Measurements from ENCODE around the gene CLCN1. TPM values are rescaled to one million over a fixed set of nuclear protein-coding genes. Genes with fewer than 3 reads are reported as not detected.

CLCN1 gene
- total RNA-seq, 2 experiments from 2014 or later: not detected

DNA sequence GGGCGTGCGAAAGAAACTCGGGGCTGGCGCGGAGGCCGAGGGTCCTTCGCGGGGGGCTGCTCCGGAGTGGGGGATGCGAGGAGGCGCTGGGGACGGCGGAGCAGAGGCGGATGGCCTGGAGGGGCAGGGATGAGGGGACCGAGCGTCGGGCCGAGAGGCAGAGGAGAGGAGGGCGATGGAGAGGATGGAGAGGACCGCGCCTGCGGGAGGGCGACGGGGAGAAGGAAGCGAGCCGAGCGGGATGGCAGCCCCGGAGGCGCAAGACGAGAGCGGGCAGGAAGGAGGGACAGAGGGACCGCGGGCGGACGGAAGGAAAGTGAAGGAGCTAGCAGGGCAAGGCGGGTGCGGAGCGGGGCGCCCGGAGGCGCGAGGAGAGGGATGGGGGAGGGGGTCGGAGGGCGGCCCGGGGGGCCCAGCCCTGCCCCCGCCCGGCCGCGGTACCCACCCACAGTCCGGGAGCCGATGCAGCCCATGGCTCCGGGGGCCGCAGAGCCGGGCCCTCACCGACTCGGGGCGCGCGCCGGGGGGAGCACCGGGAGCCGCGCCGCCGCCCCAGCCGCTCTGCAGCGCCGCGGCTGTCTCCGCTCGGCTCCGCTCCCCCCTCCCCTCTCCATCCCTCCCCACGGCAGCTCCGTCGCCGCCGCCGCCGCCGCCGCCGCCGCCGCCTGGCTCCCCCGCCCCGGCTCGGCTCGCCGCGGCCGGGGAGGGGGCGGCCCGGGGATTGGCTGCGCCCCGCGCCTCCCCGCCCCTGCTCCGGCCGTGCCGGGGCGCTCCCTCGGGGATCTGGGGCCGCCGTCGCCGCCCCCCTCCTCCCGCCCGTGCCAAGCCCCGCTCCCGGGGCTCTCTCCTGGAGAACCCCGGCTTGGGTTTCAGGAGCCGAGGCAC lies 46.5 kb downstream of the CLCN1 start, which contains the start of gene FAM131B:
TSS of gene FAM131B (minus strand) at position 583 of the 885 bp plus-strand sequence. CDS start at position 473, 110 bp downstream.
- Histone ChIP-seq H3K9me3 (ENCODE audit: low read length) (no peaks in the 10 kb centered on the region), H3K79me2 (ENCODE audit: insufficient read depth, low read depth, low read length) (no peaks in the 10 kb centered on the region), H3K4me2 (ENCODE audit: low read length) (no peak within 1 kb of the TSS; the same call in 1 of the 2 replicates), H2AFZ (ENCODE audit: low read length) (no peak within 1 kb of the TSS), H4K20me1 (ENCODE audit: insufficient read depth, low read length) (no peaks in the 10 kb centered on the region), H3K9me2 (ENCODE audit: insufficient read depth, low read length) (no peaks in the 10 kb centered on the region), H3K27ac (ENCODE audit: low read depth, low read length, poor library complexity, severe bottlenecking) (no peak within 1 kb of the TSS), H3K4me1 (ENCODE audit: insufficient read depth, low read length, poor library complexity, severe bottlenecking) (no peaks in the 10 kb centered on the region), H3K36me3 (ENCODE audit: insufficient read depth, low read length) (no peaks in the 10 kb centered on the region), H3K4me3 (ENCODE audit: low read depth, low read length, poor library complexity, severe bottlenecking) (no peak within 1 kb of the TSS)
- POLR2A ChIA-PET: no interaction called here
- DNase-seq (ENCODE audit: low spot score): no peak
- intact Hi-C loops (cut with micrococcal nuclease; ENCODE audit: unreplicated experiment): no loop called here
- CTCF ChIA-PET (ENCODE audit: unreplicated experiment): no interaction called here
- no TSS peak for BruUV-seq (replicated peaks)
- TF ChIP-seq, protein P1, sequence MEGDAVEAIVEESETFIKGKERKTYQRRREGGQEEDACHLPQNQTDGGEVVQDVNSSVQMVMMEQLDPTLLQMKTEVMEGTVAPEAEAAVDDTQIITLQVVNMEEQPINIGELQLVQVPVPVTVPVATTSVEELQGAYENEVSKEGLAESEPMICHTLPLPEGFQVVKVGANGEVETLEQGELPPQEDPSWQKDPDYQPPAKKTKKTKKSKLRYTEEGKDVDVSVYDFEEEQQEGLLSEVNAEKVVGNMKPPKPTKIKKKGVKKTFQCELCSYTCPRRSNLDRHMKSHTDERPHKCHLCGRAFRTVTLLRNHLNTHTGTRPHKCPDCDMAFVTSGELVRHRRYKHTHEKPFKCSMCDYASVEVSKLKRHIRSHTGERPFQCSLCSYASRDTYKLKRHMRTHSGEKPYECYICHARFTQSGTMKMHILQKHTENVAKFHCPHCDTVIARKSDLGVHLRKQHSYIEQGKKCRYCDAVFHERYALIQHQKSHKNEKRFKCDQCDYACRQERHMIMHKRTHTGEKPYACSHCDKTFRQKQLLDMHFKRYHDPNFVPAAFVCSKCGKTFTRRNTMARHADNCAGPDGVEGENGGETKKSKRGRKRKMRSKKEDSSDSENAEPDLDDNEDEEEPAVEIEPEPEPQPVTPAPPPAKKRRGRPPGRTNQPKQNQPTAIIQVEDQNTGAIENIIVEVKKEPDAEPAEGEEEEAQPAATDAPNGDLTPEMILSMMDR (conservative IDR thresholded peaks at IDR 0.05; ENCODE audit: low read length): no peak
- TF ChIP-seq EZH2phosphoT487 (IDR thresholded peaks at IDR 0.05; ENCODE audit: borderline replicate concordance, low read depth, low read length): no peak

DNA sequence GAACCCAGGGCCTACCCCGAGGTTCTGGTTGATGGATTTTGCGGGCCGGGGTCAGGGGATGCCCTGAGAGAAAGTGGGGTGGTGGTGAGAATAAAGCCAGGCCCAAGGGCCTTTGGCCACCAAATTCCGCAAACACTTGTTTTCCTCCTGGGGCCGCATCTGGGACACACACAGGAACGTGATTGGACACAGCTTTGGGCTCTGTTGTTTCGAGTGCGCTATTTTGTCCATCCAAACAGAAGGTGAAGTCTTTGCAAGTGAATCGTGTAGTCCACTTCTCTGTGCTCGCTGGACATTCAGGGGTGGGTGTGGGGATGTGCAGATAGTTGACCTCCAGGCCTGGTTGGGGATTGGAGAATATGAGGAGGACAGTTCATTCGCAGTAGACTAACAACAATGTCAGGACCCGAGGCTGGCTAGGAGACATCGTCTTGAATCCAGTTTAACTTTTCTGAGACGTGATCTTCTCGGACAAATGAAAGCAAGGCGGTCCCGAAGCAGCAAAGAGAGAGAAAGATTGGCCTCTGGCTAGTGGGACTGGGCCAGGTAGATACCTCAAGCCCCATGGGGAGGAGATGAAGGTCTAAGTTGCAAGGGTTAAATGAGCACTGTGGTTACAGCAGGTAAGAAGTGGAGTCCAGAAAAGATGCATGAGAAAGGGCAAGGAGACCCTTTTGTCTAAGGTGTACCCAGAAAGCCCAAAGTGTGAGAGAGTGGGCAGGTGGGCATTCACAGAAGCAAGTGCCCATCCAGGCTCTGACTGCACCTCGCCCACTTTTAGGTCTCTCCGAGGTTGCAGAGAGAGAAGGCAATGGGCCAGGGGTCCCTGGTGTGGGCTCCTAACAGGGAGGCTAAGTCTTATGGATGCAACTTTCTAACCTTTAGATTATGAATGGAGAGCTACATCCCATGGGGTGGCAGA lies 47.4 kb downstream of the CLCN1 start:
- H4K20me1 ChIP-seq (ENCODE audit: insufficient read depth, low read length): no peaks in the 10 kb centered on the region
- CTCF ChIA-PET (ENCODE audit: unreplicated experiment): no interaction called here
- H3K4me1 ChIP-seq (ENCODE audit: insufficient read depth, low read length, poor library complexity, severe bottlenecking): no peaks in the 10 kb centered on the region
- TF ChIP-seq EZH2phosphoT487 (IDR thresholded peaks at IDR 0.05; ENCODE audit: borderline replicate concordance, low read depth, low read length): no peak
- TF ChIP-seq, protein P1 (conservative IDR thresholded peaks at IDR 0.05; ENCODE audit: low read length): no peak
- H3K4me2 ChIP-seq (ENCODE audit: low read length): no peak overlapping the region
- no peaks in the 10 kb centered on the region for H3K9me3 ChIP-seq (ENCODE audit: low read length)
- H3K4me3 ChIP-seq (ENCODE audit: low read depth, low read length, poor library complexity, severe bottlenecking): no peak overlapping the region
- no peaks in the 10 kb centered on the region for H3K36me3 ChIP-seq (ENCODE audit: insufficient read depth, low read length)
- H2AFZ ChIP-seq (ENCODE audit: low read length): no peak overlapping the region
- BruUV-seq (replicated peaks): no TSS peak
- H3K9me2 ChIP-seq (ENCODE audit: insufficient read depth, low read length): no peaks in the 10 kb centered on the region
- no peak overlapping the region for H3K27ac ChIP-seq (ENCODE audit: low read depth, low read length, poor library complexity, severe bottlenecking)
- DNase-seq (ENCODE audit: low spot score): no peak
- no peaks in the 10 kb centered on the region for H3K79me2 ChIP-seq (ENCODE audit: insufficient read depth, low read depth, low read length)
- intact Hi-C loops (cut with micrococcal nuclease; ENCODE audit: unreplicated experiment): no loop called here
- POLR2A ChIA-PET: no interaction called here

All from OCI-LY7 (cell line).